HG03521 (cell line): ENCODE data around the gene FZR1.

ENCODE experiments used
- ATAC-seq: cut with Tn5 transposase; IDR thresholded peaks from one replicate; pipeline ENCODE4 v1.9.1; 2021; ENCODE audit warnings: mild to moderate bottlenecking, moderate library complexity; ENCODE audit not compliant: unreplicated experiment

The FZR1 gene

DNA sequence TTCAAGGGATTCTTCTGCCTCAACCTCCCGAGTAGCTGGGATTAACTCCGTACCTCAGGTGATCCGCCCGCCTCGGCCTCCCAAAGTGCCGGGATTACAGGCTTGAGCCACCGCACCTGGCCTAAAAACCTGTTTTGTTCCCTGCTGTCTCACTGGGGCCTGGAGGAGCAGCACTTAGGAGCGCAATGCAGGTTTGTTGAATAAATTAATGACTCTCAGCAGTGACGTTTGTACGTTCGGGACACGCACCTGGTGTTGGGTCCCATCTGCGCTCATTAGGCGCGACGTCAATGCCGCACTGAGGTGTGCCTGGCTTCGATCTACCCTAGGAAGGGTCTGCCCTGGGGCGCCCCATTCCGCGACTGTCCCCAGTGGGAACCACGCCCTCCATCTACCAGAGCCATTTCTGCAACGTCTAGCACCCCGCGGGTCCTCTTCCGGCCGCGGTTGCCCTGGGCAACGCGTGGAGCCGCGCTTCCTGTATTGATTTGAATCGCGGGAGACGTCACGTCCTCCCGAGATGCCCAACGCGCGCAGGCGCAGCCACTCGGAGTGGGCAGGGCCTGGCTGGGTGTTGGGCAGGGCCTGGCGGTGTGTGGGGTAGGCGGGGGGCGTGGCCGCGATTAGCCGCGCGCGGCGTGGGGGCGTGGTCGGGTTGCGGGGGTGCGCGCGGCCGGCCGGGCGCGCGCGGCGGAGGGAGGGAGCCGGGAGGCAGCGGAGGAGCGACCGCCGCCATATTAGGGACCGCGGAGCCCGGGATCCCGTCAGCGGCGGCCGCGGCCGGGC lies at the start of gene FZR1:
Gene FZR1, plus strand, starts transcription at position 714 of the 786 bp plus-strand sequence. CDS start 16,679 bp downstream, outside the sequence.
- ATAC-seq = peak; percentile 89

DNA sequence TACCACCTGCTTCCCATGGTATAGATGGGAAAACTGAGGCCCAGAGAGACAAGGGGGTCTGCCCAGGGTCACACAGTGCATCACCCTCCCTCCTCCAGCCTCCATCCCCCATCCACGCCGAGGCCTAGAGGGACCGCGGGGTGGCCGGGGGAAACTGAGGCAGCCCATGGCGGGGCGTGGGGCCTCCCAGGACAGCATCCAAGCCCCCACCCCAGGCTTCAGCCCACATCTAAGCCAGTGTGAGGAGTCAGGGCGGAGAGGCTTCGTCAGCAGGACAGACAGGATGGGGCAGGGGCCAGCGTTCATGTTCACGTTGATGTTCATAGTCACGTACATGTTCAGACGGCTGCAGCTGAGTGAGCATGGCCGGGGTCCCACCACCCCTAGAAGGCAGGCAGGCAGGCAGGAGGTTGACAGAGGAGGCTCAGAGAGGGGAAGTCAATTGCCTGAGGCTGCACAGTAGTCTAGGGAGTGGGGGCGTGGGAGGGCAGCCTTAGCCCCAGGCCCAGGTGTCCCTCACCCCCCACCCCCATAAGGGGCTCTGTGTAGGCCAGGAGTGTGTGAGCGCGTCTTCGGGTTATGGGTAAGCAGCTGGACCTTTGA lies 49.1 kb upstream of the FZR1 start:
- ATAC-seq = no peak

GRCh38 chr19:3457528-3458228 lies 48.4 kb upstream of the FZR1 start:
- no peak for ATAC-seq

GRCh38 chr19:3458229-3459088 lies 47.7 kb upstream of the FZR1 start:
- no peak for ATAC-seq

- ATAC-seq = no peak
Observed at GRCh38 chr19:3459089-3459881, 46.8 kb upstream of the FZR1 start.

DNA sequence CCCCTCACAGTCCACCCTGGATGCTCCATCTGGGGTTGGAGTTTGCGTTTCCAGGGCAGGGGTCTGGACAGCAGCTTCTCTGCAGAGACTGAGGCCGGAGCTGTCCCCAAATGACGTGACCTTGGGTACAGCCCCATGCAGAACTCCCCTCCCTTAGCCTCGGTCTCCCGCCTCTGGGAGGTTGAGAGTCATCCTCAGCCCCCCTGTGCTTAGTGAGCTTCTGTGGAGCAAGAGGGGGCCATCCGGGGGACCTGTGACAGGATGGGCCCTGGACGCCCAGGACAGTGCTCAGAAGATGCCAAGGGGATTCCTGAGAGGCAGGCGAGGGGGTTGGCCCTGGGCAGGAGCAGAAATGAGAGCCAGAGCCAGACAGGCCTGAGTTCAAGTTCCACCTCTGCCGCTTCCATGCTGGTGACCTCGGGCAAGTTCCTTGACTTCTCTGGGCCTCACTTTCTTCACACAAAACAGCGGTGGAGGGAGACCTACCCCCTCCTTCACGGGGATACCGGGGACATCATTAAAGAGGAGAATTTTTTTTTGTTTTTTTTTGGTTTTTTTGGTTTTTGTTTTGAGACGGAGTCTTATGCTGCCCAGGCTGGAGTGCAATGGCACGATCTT lies 46.0 kb upstream of the FZR1 start:
- ATAC-seq = no peak

- ATAC-seq = no peak
Observed at GRCh38 chr19:3462991-3463713, 43.0 kb upstream of the FZR1 start.

DNA sequence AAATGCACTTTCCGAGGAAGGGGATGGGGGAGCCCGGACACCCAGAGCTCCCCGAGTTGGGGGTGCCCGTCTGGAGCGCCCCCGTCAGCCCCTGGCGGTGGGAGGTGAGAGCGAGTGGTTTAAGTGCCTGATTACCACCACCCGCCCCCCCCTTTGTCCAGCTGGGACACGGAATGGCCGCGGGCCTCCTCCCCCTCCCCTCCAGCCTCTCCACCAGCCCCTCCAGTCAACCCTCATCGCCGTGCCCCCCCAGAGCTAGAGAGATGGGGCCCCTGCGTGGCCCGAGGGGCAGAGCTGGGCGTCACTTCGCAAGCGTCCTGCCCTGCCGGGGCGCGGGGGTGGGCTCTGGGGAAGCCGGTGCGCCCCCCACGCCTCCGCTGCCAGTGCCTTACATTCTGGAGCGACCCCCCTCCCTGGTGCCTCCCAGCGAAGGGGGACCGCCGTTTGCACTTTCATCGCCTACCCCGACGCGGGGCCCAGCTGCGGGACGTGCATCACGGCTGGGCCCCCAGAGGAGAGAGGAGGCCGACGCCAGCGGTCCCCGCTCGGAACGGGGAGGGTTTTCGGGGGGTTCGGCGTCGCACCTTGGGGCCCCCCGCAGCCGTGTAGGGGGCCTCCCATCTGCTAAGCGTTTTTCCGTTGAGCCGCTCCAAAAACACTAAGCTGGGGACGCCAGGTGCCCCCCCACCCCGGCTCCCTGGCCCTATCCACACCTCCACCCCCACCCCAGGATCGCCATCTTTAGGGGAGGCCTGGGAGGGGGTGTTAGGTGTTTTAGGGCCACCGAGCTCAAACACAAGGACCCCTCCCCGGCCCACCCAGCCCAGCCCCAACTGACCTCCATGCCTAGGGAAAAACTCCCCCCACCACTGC lies 42.2 kb upstream of the FZR1 start:
- no peak for ATAC-seq

- no peak for ATAC-seq
Observed at GRCh38 chr19:3464587-3465235, 41.4 kb upstream of the FZR1 start.

DNA sequence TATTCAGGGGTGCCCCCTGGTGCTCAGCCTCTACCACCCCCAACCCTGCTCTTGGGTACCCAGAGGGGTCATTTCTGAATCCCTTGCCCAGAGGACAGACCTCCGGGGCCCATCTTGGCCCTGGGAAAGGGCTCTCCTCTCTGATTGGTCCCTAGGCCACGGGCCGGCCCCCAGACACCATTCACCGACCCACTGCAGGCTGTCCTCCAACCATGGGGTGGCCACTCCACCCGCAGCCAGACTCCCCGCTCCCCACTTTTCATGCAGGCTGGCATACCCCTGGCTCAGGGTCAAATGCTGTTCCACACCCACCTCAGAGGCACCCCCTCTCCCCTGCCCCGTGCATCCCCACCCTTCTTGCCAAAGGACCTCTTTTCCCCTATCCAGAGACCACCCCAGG lies 40.6 kb upstream of the FZR1 start:
- no peak for ATAC-seq

- ATAC-seq = no peak
Observed at GRCh38 chr19:3466635-3467034, 39.5 kb upstream of the FZR1 start.

GRCh38 chr19:3467437-3468198 lies 38.5 kb upstream of the FZR1 start:
- ATAC-seq = no peak

DNA sequence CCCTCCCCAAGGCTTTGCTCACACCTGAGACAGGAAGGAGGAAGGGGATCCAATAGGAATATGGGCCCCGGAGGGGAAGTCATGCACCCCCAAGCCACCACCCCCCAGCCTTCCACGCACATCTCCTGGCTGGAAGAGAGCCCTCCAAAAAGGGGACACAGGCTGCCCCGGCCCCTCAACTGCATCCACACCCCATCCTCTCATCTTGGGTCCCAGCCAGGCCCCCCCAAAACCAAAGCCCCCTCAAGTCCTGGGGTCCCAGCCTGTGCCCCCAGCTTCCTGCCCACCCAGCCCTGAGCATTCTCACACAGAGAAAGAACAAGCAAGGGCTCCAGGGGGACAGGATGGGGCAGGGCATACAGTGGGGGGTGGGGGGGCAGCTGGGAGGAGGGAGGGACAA lies 37.9 kb upstream of the FZR1 start:
- no peak for ATAC-seq

GRCh38 chr19:3469638-3470499 lies 36.2 kb upstream of the FZR1 start:
- no peak for ATAC-seq

- ATAC-seq = no peak
Observed at GRCh38 chr19:3470500-3471128, 35.5 kb upstream of the FZR1 start.
